K562 (cell line): ENCODE results near the gene TRIM3. TPM values are rescaled to one million over a fixed set of nuclear protein-coding genes. Genes with fewer than 3 reads are reported as not detected.

Experiments
- CBFA2T3 ChIP-seq: fragments of 450-650 bp; IDR thresholded peaks from 2 replicates; pipeline ENCODE4 v1.6.1; 2017
- HMGN3 ChIP-seq: IDR thresholded peaks from 2 replicates; pipeline ENCODE4 v1.6.1; 2011; ENCODE audit warnings: borderline replicate concordance, low read depth, mild to moderate bottlenecking, mixed read lengths, low read length; ENCODE audit not compliant: insufficient read length; ENCODE audit errors: extremely low read depth
- POLR2B ChIP-seq: fragments of 450-650 bp; IDR thresholded peaks from 2 replicates; pipeline ENCODE4 v1.6.1; 2018; ENCODE audit warnings: low read depth; ENCODE audit not compliant: partially characterized antibody
- RBM22 ChIP-seq: fragments of 200-400 bp; formaldehyde crosslinking; IDR thresholded peaks from 2 replicates; pipeline ENCODE4 v1.6.1; 2018; ENCODE audit warnings: low read length, low read depth; ENCODE audit not compliant: poor library complexity, severe bottlenecking
- TAF1 ChIP-seq: IDR thresholded peaks from 2 replicates; pipeline ENCODE4 v1.6.1; 2011; ENCODE audit warnings: mild to moderate bottlenecking, low read length, moderate library complexity; ENCODE audit not compliant: insufficient read depth, control insufficient read depth, severe bottlenecking; ENCODE audit errors: extremely low read depth
- ZBTB7A ChIP-seq: IDR thresholded peaks from 2 replicates; pipeline ENCODE4 v1.6.1; 2011; ENCODE audit warnings: low read depth, mild to moderate bottlenecking, low read length, moderate library complexity, borderline replicate concordance; ENCODE audit not compliant: control insufficient read depth
- polyA plus RNA-seq, 8 experiments: library from polyadenylated mRNA; depleted of rRNA in 4 of 8; stranded (reverse) in 5 of 8; unstranded in 3 of 8; fragments of >200 nt; fragmentation: Nextera tagmentation in 2 of 8; fragmentation: Illumina TruSeq in 1 of 8; extraction: Ambion mirVana in 2 of 8; extraction: Trizol in 1 of 8; gene quantifications; 2 replicates each; pipeline versions ENCODE4 v1.2.1 to v1.2.3, GENCODE V29; 2011 to 2014; ENCODE audit warnings: inconsistent platforms in 1 of 8, missing spikeins in 1 of 8
- total RNA-seq, 7 experiments: library from RNA; depleted of rRNA in 6 of 7; stranded (reverse); fragments of >200 nt in 6 of 7; fragmentation: Illumina TruSeq in 2 of 7; extraction: Trizol in 2 of 7; gene quantifications; 2 replicates each; pipeline versions ENCODE4 v1.2.1 to v1.2.3, GENCODE V29; 2011 to 2021; ENCODE audit warnings: low replicate concordance in 1 of 7
- TF ChIP-seq, protein P1 (sequence below), 2 experiments: fragments of 450-650 bp in 1 of 2; sonication (generic) in 1 of 2; formaldehyde crosslinking in 1 of 2; IDR thresholded peaks; 2 replicates each; pipeline versions ENCODE4 v1.7.1 to v1.9.0; 2016 to 2022; ENCODE audit warnings: inconsistent platforms in 1 of 2, mild to moderate bottlenecking in 1 of 2, missing genetic modification reagents in 1 of 2
- TF ChIP-seq, protein P2 (sequence below): fragments of 450-650 bp; IDR thresholded peaks from 2 replicates; pipeline ENCODE4 v1.6.1; 2016; ENCODE audit warnings: low read depth, mild to moderate bottlenecking, moderate library complexity

TRIM3 gene
- total and polyA plus RNA-seq, 9 of the 15 experiments (the other 6 are each of a cell fraction or from before 2014, with no cell fraction given): 0.45 to 9.2 (median 4.7) TPM

DNA sequence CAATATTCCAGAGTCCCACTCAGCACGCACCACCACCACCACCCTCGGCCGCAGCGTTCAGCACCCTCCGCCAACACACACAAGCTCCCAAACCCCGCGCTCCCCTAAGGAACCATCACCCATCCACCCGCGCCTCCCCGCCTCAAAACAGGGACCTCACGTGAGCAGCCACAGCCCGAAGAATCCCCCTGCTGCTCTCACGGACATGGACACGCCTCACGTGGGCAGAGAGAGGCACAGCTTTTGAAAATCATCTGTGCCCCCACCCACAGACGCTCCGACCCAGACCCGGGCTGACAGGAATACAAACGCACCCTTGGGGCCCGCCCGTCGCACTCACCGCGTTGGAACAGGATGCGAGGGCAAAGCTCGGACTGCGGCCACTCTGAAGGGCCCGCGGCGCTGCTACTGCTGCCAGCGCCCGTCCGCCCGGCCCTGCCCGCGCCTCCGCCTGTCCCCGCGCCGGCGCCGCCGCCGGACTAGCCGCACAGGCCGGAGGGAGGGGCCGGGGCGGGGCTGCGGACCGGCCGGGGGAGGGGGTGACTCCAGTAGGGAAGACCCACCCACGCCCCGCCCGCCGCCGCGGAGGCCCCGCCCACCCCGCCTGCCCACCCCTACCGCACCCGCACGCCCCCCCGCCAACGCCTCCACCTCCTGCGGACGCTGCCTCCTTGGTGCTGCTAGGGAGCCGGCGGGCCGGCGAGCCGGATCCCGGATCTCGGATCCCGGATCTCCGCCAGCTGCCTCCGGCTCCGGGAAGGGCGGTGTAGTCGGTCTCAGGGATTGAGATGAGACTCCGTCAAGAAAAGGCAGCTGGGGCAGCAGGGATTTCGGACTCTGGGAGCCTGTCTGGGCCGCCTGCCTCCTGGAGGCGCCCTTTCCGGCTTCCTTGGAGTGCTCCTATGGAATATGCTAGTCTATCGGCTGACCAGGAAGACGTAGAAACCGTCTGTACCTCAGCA is at the start of gene TRIM3 (continued):
- TF ChIP-seq, protein P1, sequence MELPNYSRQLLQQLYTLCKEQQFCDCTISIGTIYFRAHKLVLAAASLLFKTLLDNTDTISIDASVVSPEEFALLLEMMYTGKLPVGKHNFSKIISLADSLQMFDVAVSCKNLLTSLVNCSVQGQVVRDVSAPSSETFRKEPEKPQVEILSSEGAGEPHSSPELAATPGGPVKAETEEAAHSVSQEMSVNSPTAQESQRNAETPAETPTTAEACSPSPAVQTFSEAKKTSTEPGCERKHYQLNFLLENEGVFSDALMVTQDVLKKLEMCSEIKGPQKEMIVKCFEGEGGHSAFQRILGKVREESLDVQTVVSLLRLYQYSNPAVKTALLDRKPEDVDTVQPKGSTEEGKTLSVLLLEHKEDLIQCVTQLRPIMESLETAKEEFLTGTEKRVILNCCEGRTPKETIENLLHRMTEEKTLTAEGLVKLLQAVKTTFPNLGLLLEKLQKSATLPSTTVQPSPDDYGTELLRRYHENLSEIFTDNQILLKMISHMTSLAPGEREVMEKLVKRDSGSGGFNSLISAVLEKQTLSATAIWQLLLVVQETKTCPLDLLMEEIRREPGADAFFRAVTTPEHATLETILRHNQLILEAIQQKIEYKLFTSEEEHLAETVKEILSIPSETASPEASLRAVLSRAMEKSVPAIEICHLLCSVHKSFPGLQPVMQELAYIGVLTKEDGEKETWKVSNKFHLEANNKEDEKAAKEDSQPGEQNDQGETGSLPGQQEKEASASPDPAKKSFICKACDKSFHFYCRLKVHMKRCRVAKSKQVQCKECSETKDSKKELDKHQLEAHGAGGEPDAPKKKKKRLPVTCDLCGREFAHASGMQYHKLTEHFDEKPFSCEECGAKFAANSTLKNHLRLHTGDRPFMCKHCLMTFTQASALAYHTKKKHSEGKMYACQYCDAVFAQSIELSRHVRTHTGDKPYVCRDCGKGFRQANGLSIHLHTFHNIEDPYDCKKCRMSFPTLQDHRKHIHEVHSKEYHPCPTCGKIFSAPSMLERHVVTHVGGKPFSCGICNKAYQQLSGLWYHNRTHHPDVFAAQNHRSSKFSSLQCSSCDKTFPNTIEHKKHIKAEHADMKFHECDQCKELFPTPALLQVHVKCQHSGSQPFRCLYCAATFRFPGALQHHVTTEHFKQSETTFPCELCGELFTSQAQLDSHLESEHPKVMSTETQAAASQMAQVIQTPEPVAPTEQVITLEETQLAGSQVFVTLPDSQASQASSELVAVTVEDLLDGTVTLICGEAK (IDR thresholded peaks at IDR 0.05): peak; percentile 51
- TF ChIP-seq, protein P1 (CRISPR knock-in tag; IDR thresholded peaks at IDR 0.05): no peak
- TF ChIP-seq TAF1: peak; percentile 14
- peak; percentile 4; the same call in 1 of the 2 replicates for TF ChIP-seq ZBTB7A
- TF ChIP-seq RBM22: peak; percentile 68
- TF ChIP-seq, protein P2, sequence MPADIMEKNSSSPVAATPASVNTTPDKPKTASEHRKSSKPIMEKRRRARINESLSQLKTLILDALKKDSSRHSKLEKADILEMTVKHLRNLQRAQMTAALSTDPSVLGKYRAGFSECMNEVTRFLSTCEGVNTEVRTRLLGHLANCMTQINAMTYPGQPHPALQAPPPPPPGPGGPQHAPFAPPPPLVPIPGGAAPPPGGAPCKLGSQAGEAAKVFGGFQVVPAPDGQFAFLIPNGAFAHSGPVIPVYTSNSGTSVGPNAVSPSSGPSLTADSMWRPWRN: no peak
- peak; percentile 41 for TF ChIP-seq POLR2B
- no peak for TF ChIP-seq CBFA2T3
- peak; percentile 75 for TF ChIP-seq HMGN3
